Skin epidermis (tissue), 12 donors: ENCODE measurements around the gene NPAS3.

Source experiments
- H3K27ac ChIP-seq, 21 experiments: fragments of 200-600 bp; sonication (generic) in 11 of 21; one replicate each; pipeline ENCODE4 v1.5.0; 2020; ENCODE audit warnings: mild to moderate bottlenecking in 3 of 21, inconsistent platforms in 2 of 21, moderate library complexity in 2 of 21
- H3K4me3 ChIP-seq, 7 experiments: fragments of 200-600 bp; sonication (generic) in 2 of 7; one replicate each; pipeline ENCODE4 v1.5.0; 2020; ENCODE audit warnings: inconsistent platforms in 2 of 7, mild to moderate bottlenecking in 2 of 7, moderate library complexity in 1 of 7

Gene NPAS3

GRCh38 chr14:33573301-33573880 is 634.7 kb downstream of the NPAS3 start:
- Histone ChIP-seq H3K4me3 (no peak overlapping the region), H3K27ac (no peak overlapping the region)

GRCh38 chr14:33576014-33576413 is 637.3 kb downstream of the NPAS3 start:
- no peak overlapping the region for H3K27ac ChIP-seq
- H3K4me3 ChIP-seq, result no peak overlapping the region

GRCh38 chr14:33578461-33579216 is 640.0 kb downstream of the NPAS3 start:
- Histone ChIP-seq H3K27ac (no peak overlapping the region), H3K4me3 (no peak overlapping the region)

GRCh38 chr14:33580231-33580749 is 641.6 kb downstream of the NPAS3 start:
- no peak overlapping the region for H3K27ac ChIP-seq

GRCh38 chr14:33580841-33581240 is 642.2 kb downstream of the NPAS3 start:
- Histone ChIP-seq H3K27ac (no peak overlapping the region), H3K4me3 (no peak overlapping the region)

More at GRCh38 chr14:33580231-33580749, 641.6 kb downstream of the NPAS3 start:
- H3K4me3 ChIP-seq, result no peak overlapping the region

GRCh38 chr14:33584697-33585096 is 646.0 kb downstream of the NPAS3 start:
- H3K4me3 ChIP-seq, result no peak overlapping the region

GRCh38 chr14:33586806-33587205 is 648.1 kb downstream of the NPAS3 start:
- Histone ChIP-seq H3K4me3 (no peak overlapping the region), H3K27ac (no peak overlapping the region)

More at GRCh38 chr14:33584697-33585096, 646.0 kb downstream of the NPAS3 start:
- no peak overlapping the region for H3K27ac ChIP-seq

- H3K27ac ChIP-seq, result no peak overlapping the region
- no peak overlapping the region for H3K4me3 ChIP-seq
Measured at GRCh38 chr14:33587791-33588190, 649.1 kb downstream of the NPAS3 start.

- no peak overlapping the region for H3K27ac ChIP-seq
- H3K4me3 ChIP-seq, result no peak overlapping the region
Measured at GRCh38 chr14:33588771-33589170, 650.1 kb downstream of the NPAS3 start.

GRCh38 chr14:33589334-33589733 is 650.7 kb downstream of the NPAS3 start:
- no peak overlapping the region for H3K4me3 ChIP-seq
- H3K27ac ChIP-seq, result no peak overlapping the region

GRCh38 chr14:33590891-33591630 is 652.4 kb downstream of the NPAS3 start:
- no peak overlapping the region for H3K27ac ChIP-seq

GRCh38 chr14:33592297-33592696 is 653.6 kb downstream of the NPAS3 start:
- no peak overlapping the region for H3K4me3 ChIP-seq
- no peak overlapping the region for H3K27ac ChIP-seq

More at GRCh38 chr14:33590891-33591630, 652.4 kb downstream of the NPAS3 start:
- H3K4me3 ChIP-seq, result no peak overlapping the region

GRCh38 chr14:33596211-33597080 is 657.8 kb downstream of the NPAS3 start:
- H3K27ac ChIP-seq, result no peak overlapping the region
- H3K4me3 ChIP-seq, result no peak overlapping the region

GRCh38 chr14:33598582-33598981 is 659.9 kb downstream of the NPAS3 start:
- no peak overlapping the region for H3K4me3 ChIP-seq
- no peak overlapping the region for H3K27ac ChIP-seq

GRCh38 chr14:33602396-33602795 is 663.7 kb downstream of the NPAS3 start:
- no peak overlapping the region for H3K4me3 ChIP-seq
- H3K27ac ChIP-seq, result no peak overlapping the region

GRCh38 chr14:33606591-33606990 is 667.9 kb downstream of the NPAS3 start:
- no peak overlapping the region for H3K4me3 ChIP-seq
- no peak overlapping the region for H3K27ac ChIP-seq

GRCh38 chr14:33609582-33609981 is 670.9 kb downstream of the NPAS3 start:
- no peak overlapping the region for H3K4me3 ChIP-seq

GRCh38 chr14:33610121-33610520 is 671.4 kb downstream of the NPAS3 start:
- H3K27ac ChIP-seq, result no peak overlapping the region
- H3K4me3 ChIP-seq, result no peak overlapping the region

More at GRCh38 chr14:33609582-33609981, 670.9 kb downstream of the NPAS3 start:
- no peak overlapping the region for H3K27ac ChIP-seq

GRCh38 chr14:33611405-33612196 is 672.9 kb downstream of the NPAS3 start:
- H3K4me3 ChIP-seq, result no peak overlapping the region
- H3K27ac ChIP-seq, result no peak overlapping the region
